Loucy (cell line): Measurements from ENCODE around the gene TNFSF8.

Experiments used
- H2AFZ ChIP-seq: fragments of 200-600 bp; sonication (generic); 2 replicates; pipeline ENCODE4 v1.6.0; 2016; ENCODE audit warnings: antibody characterized with exemption, mild to moderate bottlenecking, low read length, moderate library complexity
- H3F3A ChIP-seq: fragments of 200-600 bp; 2 replicates; pipeline ENCODE4 v1.6.0; 2016; ENCODE audit warnings: antibody characterized with exemption, low read depth, mild to moderate bottlenecking
- H3K27me3 ChIP-seq: fragments of 200-600 bp; sonication (generic); 2 replicates; pipeline ENCODE4 v1.6.1; 2014; ENCODE audit warnings: low read length, mild to moderate bottlenecking; ENCODE audit not compliant: insufficient read depth, poor library complexity, severe bottlenecking
- H3K36me3 ChIP-seq: fragments of 200-600 bp; sonication (generic); 2 replicates; pipeline ENCODE4 v1.6.1; 2016; ENCODE audit warnings: low read length; ENCODE audit not compliant: insufficient read depth
- H3K4me1 ChIP-seq: fragments of 200-600 bp; sonication (generic); 2 replicates; pipeline ENCODE4 v1.5.1; 2014; ENCODE audit warnings: low read length, mild to moderate bottlenecking; ENCODE audit not compliant: insufficient read depth, poor library complexity, severe bottlenecking
- H3K4me2 ChIP-seq: fragments of 200-600 bp; sonication (generic); 2 replicates; pipeline ENCODE4 v1.6.0; 2014; ENCODE audit warnings: antibody characterized with exemption, low read length, low read depth, mild to moderate bottlenecking; ENCODE audit not compliant: poor library complexity, severe bottlenecking
- H3K4me3 ChIP-seq: fragments of 200-600 bp; sonication (generic); 2 replicates; pipeline ENCODE4 v1.5.1; 2014; ENCODE audit warnings: low read length, mild to moderate bottlenecking, mixed read lengths; ENCODE audit not compliant: poor library complexity, severe bottlenecking
- H3K79me2 ChIP-seq: fragments of 200-600 bp; sonication (generic); 2 replicates; pipeline ENCODE4 v1.6.1; 2014; ENCODE audit warnings: low read length; ENCODE audit not compliant: insufficient read depth
- H3K9ac ChIP-seq: fragments of 200-600 bp; sonication (generic); 2 replicates; pipeline ENCODE4 v1.6.0; 2014; ENCODE audit warnings: mild to moderate bottlenecking, low read depth, low read length, moderate library complexity; ENCODE audit not compliant: poor library complexity, severe bottlenecking
- H3K9me2 ChIP-seq: fragments of 200-600 bp; sonication (generic); replicated peaks from 2 replicates; pipeline ENCODE4 v1.6.1; 2016; ENCODE audit warnings: low read depth, low read length, mixed read lengths
- H3K9me3 ChIP-seq: fragments of 200-600 bp; sonication (generic); 2 replicates; pipeline ENCODE4 v1.6.1; 2014; ENCODE audit warnings: mild to moderate bottlenecking, antibody characterized with exemption, low read length, low read depth; ENCODE audit not compliant: insufficient read depth
- H4K20me1 ChIP-seq: fragments of 200-600 bp; sonication (generic); 2 replicates; pipeline ENCODE4 v1.6.0; 2014; ENCODE audit warnings: antibody characterized with exemption, low read length, mild to moderate bottlenecking; ENCODE audit not compliant: insufficient read depth, poor library complexity, severe bottlenecking
- EZH2phosphoT487 ChIP-seq: fragments of 200-600 bp; IDR thresholded peaks from 2 replicates; pipeline ENCODE4 v1.6.1; 2018; ENCODE audit warnings: antibody characterized with exemption, mild to moderate bottlenecking, moderate library complexity, borderline replicate concordance
- TF ChIP-seq, protein P1 (sequence below): fragments of 200-600 bp; sonication (generic); conservative IDR thresholded peaks from 2 replicates; pipeline ENCODE4 v1.5.1; 2014; ENCODE audit warnings: mild to moderate bottlenecking, antibody characterized with exemption, low read length

The TNFSF8 gene

DNA sequence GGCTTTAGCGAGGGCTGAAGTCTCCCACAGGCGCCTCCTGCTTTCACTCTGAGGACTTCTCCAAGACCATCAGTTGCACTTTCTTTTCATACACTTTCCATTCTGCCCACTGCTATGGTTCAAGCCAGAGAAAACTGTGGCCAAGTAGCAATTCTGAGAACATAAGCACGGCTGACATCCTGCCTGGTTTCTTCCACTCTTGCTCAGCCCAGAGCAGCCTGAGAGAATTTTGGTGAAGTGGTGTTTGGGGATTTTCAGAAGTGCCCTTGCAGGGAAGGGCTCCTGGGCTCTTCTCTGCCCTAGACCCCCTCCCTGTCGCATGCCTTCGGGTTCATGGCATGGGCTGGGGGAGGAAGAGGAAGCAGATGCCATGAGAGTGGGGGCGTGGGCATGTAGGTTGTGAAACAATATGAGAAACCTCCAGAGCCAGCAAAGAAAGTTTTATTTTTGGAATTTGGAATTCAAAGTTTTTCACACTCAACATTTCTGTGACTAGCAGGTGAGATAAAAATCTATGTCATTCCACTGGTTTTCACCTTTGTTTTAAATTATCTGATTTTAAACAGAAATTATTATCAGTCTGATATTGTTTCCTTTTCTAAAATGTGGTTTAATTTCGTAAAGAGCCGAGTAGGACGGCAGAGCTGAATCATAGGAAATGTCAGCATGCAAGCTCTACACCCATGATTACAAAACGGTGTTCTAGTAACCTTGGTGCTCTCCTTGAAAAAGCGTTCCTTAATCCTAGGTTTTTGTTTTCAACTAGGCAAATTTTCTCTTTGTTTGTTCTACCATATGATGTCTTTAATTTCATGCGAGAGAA is 27.8 kb upstream of the TNFSF8 start:
- Histone ChIP-seq H2AFZ (no peak overlapping the region), H3F3A (no peaks in the 10 kb centered on the region), H3K9ac (no peak overlapping the region), H3K36me3 (no peaks in the 10 kb centered on the region), H3K27me3 (no peaks in the 10 kb centered on the region), H3K4me2 (no peak overlapping the region), H3K4me1 (no peaks in the 10 kb centered on the region), H3K4me3 (no peak overlapping the region), H3K9me2 (no peaks in the 10 kb centered on the region), H3K9me3 (peaks cover 13% of the 10 kb centered on the region; the same call in 1 of the 2 replicates), H3K79me2 (no peaks in the 10 kb centered on the region), H4K20me1 (no peaks in the 10 kb centered on the region)
- TF ChIP-seq EZH2phosphoT487 = no peak
- TF ChIP-seq, protein P1, sequence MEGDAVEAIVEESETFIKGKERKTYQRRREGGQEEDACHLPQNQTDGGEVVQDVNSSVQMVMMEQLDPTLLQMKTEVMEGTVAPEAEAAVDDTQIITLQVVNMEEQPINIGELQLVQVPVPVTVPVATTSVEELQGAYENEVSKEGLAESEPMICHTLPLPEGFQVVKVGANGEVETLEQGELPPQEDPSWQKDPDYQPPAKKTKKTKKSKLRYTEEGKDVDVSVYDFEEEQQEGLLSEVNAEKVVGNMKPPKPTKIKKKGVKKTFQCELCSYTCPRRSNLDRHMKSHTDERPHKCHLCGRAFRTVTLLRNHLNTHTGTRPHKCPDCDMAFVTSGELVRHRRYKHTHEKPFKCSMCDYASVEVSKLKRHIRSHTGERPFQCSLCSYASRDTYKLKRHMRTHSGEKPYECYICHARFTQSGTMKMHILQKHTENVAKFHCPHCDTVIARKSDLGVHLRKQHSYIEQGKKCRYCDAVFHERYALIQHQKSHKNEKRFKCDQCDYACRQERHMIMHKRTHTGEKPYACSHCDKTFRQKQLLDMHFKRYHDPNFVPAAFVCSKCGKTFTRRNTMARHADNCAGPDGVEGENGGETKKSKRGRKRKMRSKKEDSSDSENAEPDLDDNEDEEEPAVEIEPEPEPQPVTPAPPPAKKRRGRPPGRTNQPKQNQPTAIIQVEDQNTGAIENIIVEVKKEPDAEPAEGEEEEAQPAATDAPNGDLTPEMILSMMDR = no peak

DNA sequence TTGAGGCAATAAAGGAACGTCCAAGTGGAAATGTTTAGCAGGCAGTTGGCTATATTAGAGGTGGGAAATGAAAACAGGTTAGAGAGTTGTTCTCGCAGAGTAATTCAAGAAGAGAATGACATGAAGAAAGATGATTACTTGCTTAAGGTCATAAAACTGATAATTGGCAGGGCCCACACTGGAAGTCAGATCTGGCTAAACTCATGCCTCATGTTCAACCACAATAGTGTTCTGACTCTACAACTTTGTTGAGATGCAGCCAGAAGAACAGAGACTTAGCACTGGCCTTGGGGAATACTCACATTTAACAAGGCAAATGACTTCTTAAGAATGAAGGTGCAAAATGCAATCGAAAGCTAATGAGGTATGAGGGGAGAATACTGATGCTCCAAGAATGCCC is 27.2 kb upstream of the TNFSF8 start:
- Histone ChIP-seq H3K4me3 (no peak overlapping the region), H3K9me2 (no peaks in the 10 kb centered on the region), H3K36me3 (no peaks in the 10 kb centered on the region), H4K20me1 (no peaks in the 10 kb centered on the region), H3K27me3 (no peaks in the 10 kb centered on the region), H3K4me2 (no peak overlapping the region), H3F3A (no peaks in the 10 kb centered on the region), H3K9me3 (peaks cover 13% of the 10 kb centered on the region; the same call in 1 of the 2 replicates), H3K79me2 (no peaks in the 10 kb centered on the region), H3K9ac (no peak overlapping the region), H3K4me1 (no peaks in the 10 kb centered on the region), H2AFZ (no peak overlapping the region)
- no peak for TF ChIP-seq EZH2phosphoT487
- TF ChIP-seq, protein P1 = no peak

DNA sequence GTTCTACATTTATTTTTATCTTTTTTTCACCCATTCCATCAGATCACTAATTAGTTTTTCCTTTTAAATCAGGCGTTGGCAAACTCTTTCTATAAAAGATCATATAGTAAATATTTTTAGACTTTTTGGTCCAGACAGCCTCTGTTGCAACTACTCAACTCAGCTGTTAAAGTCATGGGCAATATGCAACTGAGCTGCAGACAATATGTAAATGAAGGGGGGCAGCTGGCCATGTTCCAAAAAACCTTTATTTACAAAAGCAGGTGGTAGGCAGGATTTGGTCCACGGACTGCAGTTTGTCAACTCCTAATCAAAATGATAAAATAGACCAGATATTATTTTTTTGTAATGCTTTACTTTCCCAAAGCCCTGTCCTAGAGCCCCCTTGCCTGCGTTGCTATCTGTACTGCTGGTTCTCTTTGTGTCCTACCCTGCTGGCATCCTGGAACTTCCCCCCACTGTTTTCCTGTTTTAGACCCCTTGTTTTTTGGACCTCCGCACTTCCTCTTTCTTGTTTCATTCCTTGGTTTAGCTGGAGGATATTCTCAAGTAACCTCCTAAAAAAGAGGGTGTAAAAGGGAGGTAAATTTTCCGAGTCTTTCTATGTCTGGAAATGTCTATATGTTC is 24.7 kb upstream of the TNFSF8 start:
- Histone ChIP-seq H3K4me2 (no peak overlapping the region), H3K4me1 (no peaks in the 10 kb centered on the region), H3K79me2 (no peaks in the 10 kb centered on the region), H3K36me3 (no peaks in the 10 kb centered on the region), H3F3A (no peaks in the 10 kb centered on the region), H4K20me1 (no peaks in the 10 kb centered on the region), H2AFZ (no peak overlapping the region), H3K9me3 (peaks cover 3% of the 10 kb centered on the region; the same call in 1 of the 2 replicates), H3K27me3 (no peaks in the 10 kb centered on the region), H3K4me3 (no peak overlapping the region), H3K9ac (no peak overlapping the region), H3K9me2 (no peaks in the 10 kb centered on the region)
- TF ChIP-seq, protein P1 = no peak
- no peak for TF ChIP-seq EZH2phosphoT487
